CD4-positive, alpha-beta T cell treated with Interleukin-21 for 1 hour (primary cell): ENCODE measurements around the gene ART1.
"Not testable (repeated sequence)": the region's sequence is repeated elsewhere in the genome, so short reads cannot be mapped to it uniquely, and the experiment has no call there.

Source experiments
- DNase-seq: peaks from one replicate; pipeline ENCODE4 v3.0.0-alpha.2; 2020

ART1 gene

GRCh38 chr11:3635641-3636375 is 9.1 kb upstream of the ART1 start:
- no peak for DNase-seq

GRCh38 chr11:3637201-3637600 is 7.7 kb upstream of the ART1 start:
- no peak for DNase-seq

- DNase-seq: no peak
These were observed 6.4 kb upstream of the ART1 start for GRCh38 chr11:3638513-3638912.

GRCh38 chr11:3639841-3640240 is 5.1 kb upstream of the ART1 start:
- no peak for DNase-seq

GRCh38 chr11:3641191-3641590 is 3.7 kb upstream of the ART1 start:
- no peak for DNase-seq

- DNase-seq: no peak
These were observed 3.2 kb upstream of the ART1 start, which contains the start of gene ART5 for GRCh38 chr11:3641701-3642070. Gene ART5 (minus strand): TSS chr11:3641992. CDS start chr11:3641862, 130 bp downstream.

- peak; percentile 82 for DNase-seq
These were observed 2.6 kb upstream of the ART1 start for GRCh38 chr11:3642071-3642951.

GRCh38 chr11:3643102-3643546 is 1.8 kb upstream of the ART1 start:
- not testable (repeated sequence) for DNase-seq

- no peak for DNase-seq
These were observed 624 bp downstream of the ART1 start for GRCh38 chr11:3645552-3645951.

- DNase-seq: not testable (repeated sequence)
These were observed 3.9 kb downstream of the ART1 start for GRCh38 chr11:3648843-3649242.

- not testable (repeated sequence) for DNase-seq
These were observed 4.4 kb downstream of the ART1 start for GRCh38 chr11:3649374-3649773.

- not testable (repeated sequence) for DNase-seq
These were observed 7.6 kb downstream of the ART1 start for GRCh38 chr11:3652514-3652913.

- DNase-seq: no peak
These were observed 10.6 kb downstream of the ART1 start for GRCh38 chr11:3655547-3655946.

- not testable (repeated sequence) for DNase-seq
These were observed 12.4 kb downstream of the ART1 start for GRCh38 chr11:3657331-3657730.

GRCh38 chr11:3658252-3658651 is 13.3 kb downstream of the ART1 start:
- no peak for DNase-seq

- no peak for DNase-seq
These were observed 14.9 kb downstream of the ART1 start for GRCh38 chr11:3659595-3660515.

- no peak for DNase-seq
These were observed 16.0 kb downstream of the ART1 start for GRCh38 chr11:3660960-3661359.

- DNase-seq: no peak
These were observed 17.9 kb downstream of the ART1 start for GRCh38 chr11:3662856-3663255.

GRCh38 chr11:3664032-3664630 is 19.2 kb downstream of the ART1 start:
- no peak for DNase-seq

- DNase-seq: no peak
These were observed 20.6 kb downstream of the ART1 start for GRCh38 chr11:3665336-3666022.

GRCh38 chr11:3666023-3666530 is 21.1 kb downstream of the ART1 start:
- DNase-seq: no peak
